ENCODE measurements around the gene AGFG1.

AGFG1 gene

DNA sequence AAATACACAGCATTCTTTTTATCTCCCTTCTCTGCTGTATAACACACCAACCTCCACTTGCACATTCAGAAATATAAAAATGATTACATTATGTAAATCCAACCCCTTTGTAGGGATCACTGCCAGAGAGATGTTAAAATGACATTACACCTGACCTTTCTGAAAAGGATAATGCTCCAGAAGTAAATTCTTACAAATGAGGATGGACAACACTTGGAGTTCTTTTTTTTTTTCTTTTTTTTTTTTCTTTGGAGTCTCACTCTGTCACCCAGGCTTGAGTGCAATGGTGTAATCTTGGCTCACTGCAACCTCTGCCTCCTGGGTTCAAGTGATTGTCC, 20.3 kb upstream of the AGFG1 start:
- TF ChIP-seq CTCF (IDR thresholded peaks at IDR 0.05; ENCODE audit: control insufficient read depth, extremely low read depth, insufficient read depth), result no peak
- H3K4me3 ChIP-seq (ENCODE audit: low read depth, low read length), result no peak overlapping the region
- no peak for DNase-seq (ENCODE audit: low read depth)

DNA sequence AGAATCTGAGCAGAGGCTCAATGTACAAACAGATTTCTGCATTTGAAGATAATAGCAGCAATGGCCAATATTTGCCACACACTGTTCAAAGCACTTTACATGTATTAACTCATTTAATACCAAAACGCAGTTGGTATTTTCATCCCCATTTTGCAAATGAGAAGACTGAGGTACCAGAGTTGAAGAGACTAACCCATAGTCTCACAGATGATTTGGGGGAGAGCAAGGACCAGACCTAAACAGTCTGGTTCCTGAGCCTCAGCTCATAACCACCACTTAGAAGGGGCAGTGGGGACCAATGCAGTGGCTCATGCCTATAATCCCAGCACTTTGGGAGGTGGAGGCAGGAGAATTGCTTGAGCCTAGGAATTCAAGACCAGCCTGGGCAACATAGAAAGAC, 18.1 kb upstream of the AGFG1 start:
- H3K4me3 ChIP-seq (ENCODE audit: low read depth, low read length), result no peak overlapping the region
- no peak for TF ChIP-seq CTCF (IDR thresholded peaks at IDR 0.05; ENCODE audit: control insufficient read depth, extremely low read depth, insufficient read depth)
- DNase-seq (ENCODE audit: low read depth), result no peak

DNA sequence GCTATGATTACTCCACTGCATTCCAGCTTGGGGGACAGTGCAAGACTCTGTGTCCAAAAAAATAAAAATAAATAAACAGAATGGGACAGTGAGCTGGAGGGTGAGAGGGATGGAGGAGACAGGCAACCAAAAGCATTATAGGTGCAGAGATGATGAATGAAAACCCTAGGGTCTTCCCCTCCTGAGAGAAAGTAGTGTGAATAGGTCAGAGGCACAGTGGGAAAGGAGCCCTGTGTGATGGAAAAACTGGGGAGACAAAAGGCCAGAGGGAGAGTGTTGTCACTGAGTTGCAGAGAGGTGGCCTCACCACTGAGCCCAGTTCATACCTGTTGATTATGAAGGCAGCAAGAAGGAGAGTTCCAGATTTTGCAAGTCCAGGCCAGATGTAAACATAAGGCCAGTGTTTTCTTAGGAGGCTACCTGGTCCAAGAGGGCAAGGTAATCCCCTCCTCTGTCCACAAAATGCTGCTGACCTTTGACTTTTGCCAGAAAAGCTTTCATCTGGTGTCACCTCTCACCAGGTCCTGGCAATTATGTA, 17.6 kb upstream of the AGFG1 start:
- TF ChIP-seq CTCF (IDR thresholded peaks at IDR 0.05; ENCODE audit: control insufficient read depth, extremely low read depth, insufficient read depth), result no peak
- no peak for DNase-seq (ENCODE audit: low read depth)
- no peak overlapping the region for H3K4me3 ChIP-seq (ENCODE audit: low read depth, low read length)

DNA sequence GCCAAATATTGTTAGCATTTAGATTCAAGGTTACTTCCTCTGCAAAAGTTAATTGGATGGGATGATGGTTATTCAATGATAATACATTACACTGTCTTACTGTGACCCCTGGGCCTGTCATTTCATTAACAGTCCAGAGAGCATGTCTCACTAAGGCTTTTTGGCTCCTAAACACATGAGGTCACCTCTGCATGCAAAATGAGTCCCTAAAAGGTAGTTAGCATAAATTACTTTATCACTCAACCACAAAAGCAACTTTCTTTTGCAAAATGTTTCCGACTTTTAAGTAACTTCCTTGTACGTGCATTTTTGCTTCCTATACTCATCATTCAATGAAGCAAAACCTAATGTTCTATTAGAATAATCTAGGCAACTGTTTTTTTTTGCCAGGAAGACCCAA, 16.8 kb upstream of the AGFG1 start:
- no peak overlapping the region for H3K4me3 ChIP-seq (ENCODE audit: low read depth, low read length)
- no peak for TF ChIP-seq CTCF (IDR thresholded peaks at IDR 0.05; ENCODE audit: control insufficient read depth, extremely low read depth, insufficient read depth)
- no peak for DNase-seq (ENCODE audit: low read depth)

DNA sequence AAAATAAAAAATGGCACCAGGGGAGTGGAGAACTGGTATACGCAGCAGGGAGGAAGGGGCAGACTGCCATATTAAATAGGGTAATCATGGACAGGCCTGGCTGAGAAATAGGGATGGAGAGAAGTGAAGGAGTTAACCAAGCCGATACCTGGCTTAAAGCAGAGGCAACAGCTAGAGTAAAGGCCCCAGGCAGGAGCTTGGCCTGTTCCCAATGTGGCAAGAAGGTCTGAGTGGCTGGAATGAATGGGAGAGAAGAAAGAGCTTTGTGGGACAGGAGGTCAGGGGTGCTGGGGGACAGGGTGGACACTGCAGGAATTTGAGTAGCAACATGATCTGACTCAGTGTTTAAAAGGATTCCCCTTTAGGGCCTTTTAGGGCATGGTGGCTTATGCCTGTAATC, 15.9 kb upstream of the AGFG1 start:
- H3K4me3 ChIP-seq (ENCODE audit: low read depth, low read length), result no peak overlapping the region
- no peak for TF ChIP-seq CTCF (IDR thresholded peaks at IDR 0.05; ENCODE audit: control insufficient read depth, extremely low read depth, insufficient read depth)
- no peak for DNase-seq (ENCODE audit: low read depth)

DNA sequence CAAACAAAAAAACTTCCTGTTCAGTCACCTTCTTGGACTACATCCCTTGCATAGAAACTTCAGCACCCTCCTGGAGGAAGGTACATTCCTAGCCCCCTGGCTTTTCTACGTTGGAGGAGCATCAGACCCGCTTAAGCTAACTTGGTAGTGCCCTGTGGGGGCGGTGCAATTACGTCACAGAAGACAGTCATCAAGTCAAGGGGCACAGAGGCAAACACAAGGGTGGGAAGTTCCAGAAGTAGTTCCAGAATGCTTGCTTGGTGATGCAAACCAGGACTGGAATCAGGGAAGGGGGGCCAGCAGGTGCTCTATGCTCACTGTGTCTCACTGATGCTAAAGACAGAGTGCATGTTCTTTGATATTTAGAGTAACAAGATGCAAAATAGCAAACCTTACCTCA, 15.2 kb upstream of the AGFG1 start:
- H3K4me3 ChIP-seq (ENCODE audit: low read depth, low read length), result no peak overlapping the region
- no peak for DNase-seq (ENCODE audit: low read depth)
- no peak for TF ChIP-seq CTCF (IDR thresholded peaks at IDR 0.05; ENCODE audit: control insufficient read depth, extremely low read depth, insufficient read depth)

- no peak overlapping the region for H3K4me3 ChIP-seq (ENCODE audit: low read depth, low read length)
- DNase-seq (ENCODE audit: low read depth), result no peak
- TF ChIP-seq CTCF (IDR thresholded peaks at IDR 0.05; ENCODE audit: control insufficient read depth, extremely low read depth, insufficient read depth), result no peak
These were observed 11.9 kb upstream of the AGFG1 start for GRCh38 chr2:227460070-227460485.
